ENCODE data around the gene LAMA2.

DNA sequence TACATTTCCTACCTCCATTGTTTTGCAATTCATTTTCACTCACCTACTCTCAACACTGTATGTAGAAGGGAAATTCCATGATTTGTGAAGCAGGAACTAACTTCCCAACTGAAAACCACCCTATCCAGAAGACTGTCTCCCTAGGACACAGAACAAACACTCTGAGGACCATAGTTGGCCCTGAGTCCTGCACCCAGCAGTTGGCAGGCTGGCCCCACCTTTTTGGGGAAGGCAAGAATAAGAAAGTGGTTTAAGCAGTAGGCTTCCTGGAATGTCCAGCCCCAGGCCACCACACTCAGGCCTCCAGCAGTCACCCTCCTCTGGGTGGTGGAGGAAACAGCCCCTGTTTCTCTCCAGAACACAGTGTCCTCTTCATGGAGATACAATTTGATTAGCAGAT is 568.2 kb downstream of the LAMA2 start:
- TF ChIP-seq, protein P1, sequence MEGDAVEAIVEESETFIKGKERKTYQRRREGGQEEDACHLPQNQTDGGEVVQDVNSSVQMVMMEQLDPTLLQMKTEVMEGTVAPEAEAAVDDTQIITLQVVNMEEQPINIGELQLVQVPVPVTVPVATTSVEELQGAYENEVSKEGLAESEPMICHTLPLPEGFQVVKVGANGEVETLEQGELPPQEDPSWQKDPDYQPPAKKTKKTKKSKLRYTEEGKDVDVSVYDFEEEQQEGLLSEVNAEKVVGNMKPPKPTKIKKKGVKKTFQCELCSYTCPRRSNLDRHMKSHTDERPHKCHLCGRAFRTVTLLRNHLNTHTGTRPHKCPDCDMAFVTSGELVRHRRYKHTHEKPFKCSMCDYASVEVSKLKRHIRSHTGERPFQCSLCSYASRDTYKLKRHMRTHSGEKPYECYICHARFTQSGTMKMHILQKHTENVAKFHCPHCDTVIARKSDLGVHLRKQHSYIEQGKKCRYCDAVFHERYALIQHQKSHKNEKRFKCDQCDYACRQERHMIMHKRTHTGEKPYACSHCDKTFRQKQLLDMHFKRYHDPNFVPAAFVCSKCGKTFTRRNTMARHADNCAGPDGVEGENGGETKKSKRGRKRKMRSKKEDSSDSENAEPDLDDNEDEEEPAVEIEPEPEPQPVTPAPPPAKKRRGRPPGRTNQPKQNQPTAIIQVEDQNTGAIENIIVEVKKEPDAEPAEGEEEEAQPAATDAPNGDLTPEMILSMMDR (IDR thresholded peaks at IDR 0.05; ENCODE audit: low read length) = no peak
- TF ChIP-seq EZH2 (IDR thresholded peaks at IDR 0.05; ENCODE audit: borderline replicate concordance, low read length) = no peak
